Sigmoid colon (tissue), 4 donors: ENCODE data around the gene OR14I1.

Experiments
- CTCF ChIP-seq, 4 experiments: fragments of 450-650 bp in 3 of 4; fragments of 200-600 bp in 1 of 4; IDR thresholded peaks; one replicate each; pipeline ENCODE4 v1.5.1; 2016 to 2019; ENCODE audit warnings: antibody characterized with exemption in 4 of 4, mild to moderate bottlenecking in 3 of 4, moderate library complexity in 2 of 4
- POLR2A ChIP-seq, 2 donors: fragments of 450-650 bp; IDR thresholded peaks; one replicate each; pipeline ENCODE4 v1.6.1; 2016; ENCODE audit warnings: antibody characterized with exemption in 2 of 2, mild to moderate bottlenecking in 2 of 2, moderate library complexity in 2 of 2
- POLR2AphosphoS5 ChIP-seq, 4 donors: sonication (generic); formaldehyde crosslinking; IDR thresholded peaks; one replicate each; pipeline ENCODE4 v1.6.1; 2017; ENCODE audit warnings: antibody characterized with exemption in 4 of 4

- no peak for TF ChIP-seq CTCF (IDR thresholded peaks at IDR 0.05)
- TF ChIP-seq POLR2A (IDR thresholded peaks at IDR 0.05): no peak
- TF ChIP-seq POLR2AphosphoS5 (IDR thresholded peaks at IDR 0.05): no peak
Observed at GRCh38 chr1:248696261-248696660, 6.3 kb downstream of the OR14I1 start.
